SK-N-MC (cell line): Measurements from ENCODE around the gene ZNF423.

Source experiments
- EZH2 ChIP-seq: fragments of 200-600 bp; sonication (generic); IDR thresholded peaks from one replicate; pipeline ENCODE4 v1.6.1; 2017; ENCODE audit warnings: antibody characterized with exemption
- FOXP2 ChIP-seq: optimal IDR thresholded peaks from 2 replicates; pipeline ENCODE3; 2011; ENCODE audit warnings: mild to moderate bottlenecking, moderate library complexity; ENCODE audit not compliant: insufficient read depth; ENCODE audit errors: extremely low read length, control extremely low read depth
- POLR2AphosphoS5 ChIP-seq: IDR thresholded peaks from 2 replicates; pipeline ENCODE4 v1.6.1; 2012; ENCODE audit warnings: mild to moderate bottlenecking, low read depth, low read length, borderline replicate concordance

- TF ChIP-seq EZH2 (no peak), POLR2AphosphoS5 (no peak), FOXP2 (no peak)
Measured at GRCh38 chr16:49889725-49890397, 33.9 kb upstream of the ZNF423 start.
